Measurements from ENCODE around the gene LRRC45.

LRRC45 gene

GRCh38 chr17:81992306-81993102 is 30.6 kb upstream of the LRRC45 start:
- ChIA-PET POLR2A (interaction anchor here (0.7 to 1.4 kb wide), 5 partner anchors 11 to 65 kb away, joined by 3 to 4 read pairs (median 3); partner anchors contain the start of genes CENPX, LRRC45 and MAFG), CTCF (interaction anchor here (0.6 to 1.9 kb wide), 4 partner anchors 27 to 480 kb away, joined by 3 to 12 read pairs (median 8); no protein-coding TSS in a partner anchor)
- Histone ChIP-seq H3K4me3 (ENCODE audit: low read depth, low read length) (no peak overlapping the region), H3K36me3 (ENCODE audit: control insufficient read depth in 2 of 2, insufficient read depth in 1 of 2, low read length in 2 of 2) (peaks cover 0 to 18% of the 10 kb centered on the region in 2 experiments; a peak in 2 of 3 replicates), H3K27ac (ENCODE audit: extremely low read depth, low read depth, low read length) (no peak overlapping the region), H3K4me1 (ENCODE audit: control insufficient read depth, insufficient read depth, low read length) (peaks cover 7% of the 10 kb centered on the region), H3K9me3 (ENCODE audit: control insufficient read depth, insufficient read depth, low read depth, low read length) (no peaks in the 10 kb centered on the region)
- TF ChIP-seq ZIC2 (tag by site-specific recombination; IDR thresholded peaks at IDR 0.05) (peak; percentile 42), ZNF280D (tag by site-specific recombination; IDR thresholded peaks at IDR 0.05) (no peak), ZNF311 (tag by site-specific recombination; IDR thresholded peaks at IDR 0.05; ENCODE audit: borderline replicate concordance) (no peak)

GRCh38 chr17:81993729-81994592 is 29.1 kb upstream of the LRRC45 start:
- no peak overlapping the region for H3K27ac ChIP-seq (ENCODE audit: extremely low read depth, low read depth, low read length)
- POLR2A ChIA-PET: interaction anchor here (0.6 kb wide), 1 partner anchor 140 kb away, joined by 3 read pairs; no protein-coding TSS in a partner anchor
- H3K36me3 ChIP-seq (ENCODE audit: control insufficient read depth in 2 of 2, insufficient read depth in 1 of 2, low read length in 2 of 2): peaks cover 0 to 18% of the 10 kb centered on the region in 2 experiments; a peak in 1 of 3 replicates
- H3K4me1 ChIP-seq (ENCODE audit: control insufficient read depth, insufficient read depth, low read length): peaks cover 7% of the 10 kb centered on the region
- H3K4me3 ChIP-seq (ENCODE audit: low read depth, low read length): no peak overlapping the region
- no peaks in the 10 kb centered on the region for H3K9me3 ChIP-seq (ENCODE audit: control insufficient read depth, insufficient read depth, low read depth, low read length)
- CTCF ChIA-PET: interaction anchor here (1.4 kb wide), 1 partner anchor 26 kb away, joined by 4 read pairs; no protein-coding TSS in a partner anchor
- no peak for TF ChIP-seq ZEB2 (tag by site-specific recombination; IDR thresholded peaks at IDR 0.05)
- TF ChIP-seq ZNF18 (tag by site-specific recombination; IDR thresholded peaks at IDR 0.05): no peak
- TF ChIP-seq ZNF112 (tag by site-specific recombination; IDR thresholded peaks at IDR 0.05): no peak
- TF ChIP-seq ZBTB6 (tag by site-specific recombination; IDR thresholded peaks at IDR 0.05): peak; percentile 46
- no peak for TF ChIP-seq ZNF394 (tag by site-specific recombination; IDR thresholded peaks at IDR 0.05; ENCODE audit: borderline replicate concordance)
- TF ChIP-seq ZIC2 (tag by site-specific recombination; IDR thresholded peaks at IDR 0.05): peak; percentile 45
- no peak for TF ChIP-seq ZNF140 (tag by site-specific recombination; IDR thresholded peaks at IDR 0.05)
- TF ChIP-seq PATZ1 (tag by site-specific recombination; IDR thresholded peaks at IDR 0.05): no peak
- no peak for TF ChIP-seq GLIS2 (tag by site-specific recombination; IDR thresholded peaks at IDR 0.05)
- TF ChIP-seq ZNF302 (tag by site-specific recombination; IDR thresholded peaks at IDR 0.05; ENCODE audit: low read depth): no peak
- TF ChIP-seq ZNF324 (tag by site-specific recombination; IDR thresholded peaks at IDR 0.05): no peak
- no peak for TF ChIP-seq HOXA7 (CRISPR knock-in tag; IDR thresholded peaks at IDR 0.05; ENCODE audit: borderline replicate concordance)
- TF ChIP-seq ZNF624 (tag by site-specific recombination; IDR thresholded peaks at IDR 0.05): no peak
- TF ChIP-seq ZNF138 (tag by site-specific recombination; IDR thresholded peaks at IDR 0.05; ENCODE audit: borderline replicate concordance): no peak
- TF ChIP-seq ZXDB (tag by site-specific recombination; IDR thresholded peaks at IDR 0.05): no peak
- TF ChIP-seq ZNF660 (tag by site-specific recombination; IDR thresholded peaks at IDR 0.05): no peak
- TF ChIP-seq ZNF16 (tag by site-specific recombination; IDR thresholded peaks at IDR 0.05; ENCODE audit: low read depth): no peak
- TF ChIP-seq ZNF155 (tag by site-specific recombination; IDR thresholded peaks at IDR 0.05): no peak

Measured in HEK293 (cell line).